Activated CD4-positive, alpha-beta T cell treated with anti-CD3 and anti-CD28 coated beads, Interleukin-10, Interleukin-2, amounts not matched to agents 100 ng/mL and 50 ng/mL, durations not matched to agents 16 hours and 8 hours (primary cell): ENCODE results near the gene CALCR.

Experiments
- DNase-seq: peaks from one replicate; pipeline ENCODE4 v3.0.0-alpha.2; 2020

The CALCR gene

GRCh38 chr7:93442478-93443224 is 131.9 kb downstream of the CALCR start:
- peak; percentile 44 for DNase-seq

DNA sequence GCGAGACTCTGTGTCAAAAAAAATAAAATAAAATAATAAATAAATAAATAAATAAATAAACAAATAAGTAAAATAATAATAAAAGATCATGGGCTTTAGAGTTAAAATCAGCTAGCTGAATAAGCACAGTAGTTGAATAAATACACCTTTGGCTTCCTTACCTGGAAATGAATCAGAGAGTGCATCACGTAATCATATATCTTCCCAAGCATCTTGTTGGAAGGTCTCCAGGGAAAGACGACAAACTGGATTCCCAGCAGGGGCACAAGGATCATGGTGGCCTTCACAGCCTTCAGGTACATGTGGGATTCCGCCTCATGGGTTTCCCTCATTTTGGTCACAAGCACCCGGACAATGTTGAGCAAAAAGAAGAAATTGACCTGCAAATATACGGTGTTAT is 138.7 kb downstream of the CALCR start:
- no peak for DNase-seq

DNA sequence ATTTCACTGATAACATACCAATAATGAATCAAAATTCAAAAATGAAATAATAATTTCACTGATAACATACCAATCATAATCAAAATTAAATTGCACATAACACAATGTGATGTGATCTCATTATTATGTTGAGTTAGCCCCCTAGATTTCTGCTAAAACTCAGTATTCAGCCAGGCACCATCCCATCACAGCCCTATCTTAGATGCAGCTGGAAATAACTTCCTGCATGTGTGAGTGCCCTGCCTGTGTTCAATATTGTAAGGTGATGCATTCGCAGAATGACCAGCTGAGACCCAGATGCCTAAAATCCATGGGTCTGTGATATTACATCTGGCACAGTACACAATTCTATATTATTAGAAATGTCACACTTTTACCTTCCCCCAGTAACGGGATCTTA is 142.4 kb downstream of the CALCR start:
- DNase-seq: no peak

DNA sequence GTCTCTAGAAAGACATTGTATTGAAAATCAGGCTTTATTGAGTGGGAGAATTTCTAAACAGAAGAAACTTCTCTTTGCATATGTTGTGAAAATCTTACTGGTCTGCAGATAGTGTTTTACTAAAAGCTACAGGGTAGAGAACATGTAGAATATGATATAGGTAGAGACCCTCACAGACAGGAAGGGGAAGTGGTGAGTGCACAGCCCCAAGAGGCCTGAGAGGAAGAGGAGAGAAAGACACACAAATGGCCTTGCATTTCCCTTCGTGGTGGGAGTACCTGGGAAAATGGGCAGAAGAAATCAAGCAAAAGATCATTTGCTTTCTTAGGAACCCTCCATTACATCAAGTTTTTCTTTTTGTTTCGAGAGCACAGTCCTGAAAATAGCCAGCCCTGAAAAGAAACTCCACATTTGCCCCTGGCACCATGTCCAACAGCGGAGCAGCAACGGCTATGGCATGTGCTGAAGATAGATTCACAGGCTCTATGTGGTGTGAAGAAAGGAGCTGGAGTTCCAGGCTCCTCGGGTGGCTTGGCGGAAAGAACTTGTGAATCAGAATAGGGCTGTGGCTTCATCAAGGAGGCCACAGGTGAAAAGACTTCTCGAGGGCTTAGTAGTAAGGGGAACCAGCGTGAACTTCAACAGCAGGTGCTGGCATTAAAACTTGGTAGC is 143.5 kb downstream of the CALCR start:
- DNase-seq: no peak

GRCh38 chr7:93429563-93429962 is 145.0 kb downstream of the CALCR start:
- no peak for DNase-seq

DNA sequence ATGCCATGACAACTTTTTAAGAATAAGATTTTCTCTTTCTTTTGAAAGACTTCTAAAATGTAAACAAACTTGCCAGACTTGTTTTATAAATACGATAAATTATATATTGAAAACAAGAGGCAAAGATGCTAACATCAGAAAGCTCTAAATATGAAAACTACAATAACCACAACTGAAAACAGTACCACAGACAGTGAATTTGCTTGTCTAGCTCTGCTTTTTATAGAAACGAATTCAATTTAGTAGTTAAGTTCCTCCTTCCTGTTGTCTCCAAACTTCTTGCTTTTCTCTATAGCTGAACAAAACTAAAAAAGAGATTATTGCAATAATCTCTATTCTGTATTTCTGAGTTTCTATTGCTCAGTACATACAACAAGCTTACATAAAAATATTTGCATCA is 147.4 kb downstream of the CALCR start:
- DNase-seq: no peak

GRCh38 chr7:93426155-93426696 is 148.3 kb downstream of the CALCR start:
- no peak for DNase-seq

DNA sequence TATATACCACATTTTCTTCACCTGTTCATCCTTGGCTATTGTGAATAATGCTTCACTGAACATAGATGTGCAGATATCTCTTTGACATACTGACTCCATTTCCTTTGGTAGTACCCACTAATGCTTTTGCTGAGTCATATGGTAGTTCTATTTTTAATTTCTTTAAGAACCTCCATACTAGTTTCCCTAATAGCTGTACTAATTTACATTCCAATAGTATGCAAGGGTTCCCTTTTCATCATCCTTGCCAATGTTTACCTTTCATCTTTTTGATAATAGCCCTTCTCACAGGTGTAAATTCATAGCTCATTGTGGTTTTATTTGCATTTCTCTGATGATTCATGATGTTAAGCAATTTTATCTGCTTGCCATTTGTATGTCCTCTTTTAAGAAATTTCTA is 159.9 kb downstream of the CALCR start:
- DNase-seq: no peak

- DNase-seq: no peak
These were observed 165.2 kb downstream of the CALCR start for GRCh38 chr7:93409324-93409723.

DNA sequence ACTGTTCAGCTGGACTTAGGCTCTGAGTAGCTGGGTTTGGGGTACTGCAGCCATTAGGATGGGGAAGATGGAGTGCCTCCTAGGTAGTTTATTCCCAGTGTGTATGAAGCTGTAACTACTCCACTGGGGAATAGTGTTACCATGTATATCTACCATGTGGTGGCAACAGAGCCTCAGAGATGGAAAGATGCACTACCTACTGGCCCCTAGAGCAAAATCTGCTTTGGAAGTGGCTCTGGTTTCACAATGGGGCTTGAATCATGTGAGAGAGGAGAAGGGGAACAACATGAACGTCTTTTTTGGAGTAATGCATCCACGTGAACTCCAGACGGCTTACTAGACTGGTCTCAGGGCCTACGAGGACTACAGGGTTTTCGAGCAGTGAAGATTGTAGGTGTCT is 167.3 kb downstream of the CALCR start:
- DNase-seq: no peak

DNA sequence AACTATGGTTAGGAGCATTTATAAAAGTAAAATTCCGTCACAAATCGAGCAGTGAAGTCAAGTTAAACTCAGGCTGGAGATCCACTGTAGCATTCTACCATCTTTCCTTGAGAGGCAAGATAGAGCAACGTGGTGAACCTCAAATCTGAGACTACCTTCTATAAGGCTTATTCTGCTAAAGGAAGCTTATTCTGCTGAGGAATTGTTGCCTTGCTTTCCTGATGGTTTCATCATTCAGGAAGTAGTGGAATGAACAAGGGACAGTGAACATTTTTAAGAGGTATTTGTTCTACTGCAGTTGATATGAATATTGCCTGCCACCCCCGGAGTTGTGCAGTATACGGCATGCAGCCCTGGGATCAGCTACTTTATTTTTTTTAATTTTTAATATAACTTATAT is 171.6 kb downstream of the CALCR start:
- DNase-seq: no peak

DNA sequence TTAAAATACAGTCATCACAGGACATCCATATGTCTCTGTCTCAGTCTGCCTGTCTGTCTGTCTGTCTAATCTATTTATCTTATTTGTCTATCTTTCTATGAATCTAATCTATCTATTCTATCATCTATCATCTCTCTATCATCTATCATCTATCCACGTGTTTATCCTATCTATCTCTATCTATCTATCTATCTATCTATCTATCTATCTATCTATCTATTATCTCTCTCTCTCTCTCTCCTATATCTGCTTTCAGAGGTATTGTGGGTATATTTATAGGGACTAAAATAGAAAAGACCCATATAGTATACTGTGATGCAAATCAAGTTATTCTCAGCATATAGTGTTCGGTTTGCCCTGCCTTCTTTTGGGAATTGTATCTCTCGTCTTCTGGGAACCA is 174.9 kb downstream of the CALCR start:
- DNase-seq: no peak

- no peak for DNase-seq
These were observed 181.5 kb downstream of the CALCR start for GRCh38 chr7:93392984-93393383.

- DNase-seq: no peak
These were observed 183.9 kb downstream of the CALCR start for GRCh38 chr7:93390660-93391059.

- DNase-seq: no peak
These were observed 192.2 kb downstream of the CALCR start for GRCh38 chr7:93382362-93382761.

- DNase-seq: no peak
These were observed 196.3 kb downstream of the CALCR start for GRCh38 chr7:93378131-93378760.

DNA sequence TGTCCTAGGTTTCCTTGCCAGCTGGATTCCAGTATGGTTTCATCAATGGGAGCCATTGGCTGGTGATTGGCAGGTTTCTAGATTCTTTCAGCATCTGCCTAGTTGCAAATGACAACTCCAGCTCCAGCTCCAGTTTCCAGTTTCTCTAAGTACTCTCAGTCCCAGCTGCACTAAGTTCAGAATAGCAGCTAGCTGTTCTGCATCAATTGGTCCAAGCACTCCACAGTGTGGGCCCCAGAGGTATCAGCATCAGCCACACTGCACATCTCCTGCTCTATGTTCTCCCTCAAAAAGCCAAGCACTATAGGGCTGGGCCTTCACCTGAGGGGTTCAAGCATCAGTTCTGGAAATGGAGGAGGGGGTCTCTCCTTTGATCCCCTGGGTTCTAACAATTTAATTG is 198.9 kb downstream of the CALCR start:
- DNase-seq: no peak
